PC-9 (cell line): Measurements from ENCODE around the gene ZNF354C. TPM values are rescaled to one million over a fixed set of nuclear protein-coding genes. Genes with fewer than 3 reads are reported as not detected.

Source experiments
- BruUV-seq: library from RNA; stranded (reverse); fragments of 400-500 nt; replicated peaks from 2 replicates; lab custom pipeline; 2021; lab: Mats Ljungman, UMichigan
- CTCF ChIA-PET: fragments of 300-600 bp; sonication (Branson Sonifier 250); formaldehyde crosslinking; loops from one replicate; lab custom pipeline; 2022; ENCODE audit warnings: antibody characterized with exemption; lab: Charles Lee
- POLR2A ChIA-PET: fragments of 300-600 bp; sonication (Branson Sonifier 250); formaldehyde crosslinking; loops from one replicate; lab custom pipeline; 2022; ENCODE audit warnings: antibody characterized with exemption; ENCODE audit not compliant: unreplicated experiment; lab: Charles Lee
- DNase-seq, 2 experiments: peaks; one replicate each; pipeline versions ENCODE4 v3.0.0 to v3.0.0-alpha.2; 2015 to 2022; ENCODE audit warnings: mixed read lengths in 1 of 2
- H2AFZ ChIP-seq: fragments of 200-600 bp; sonication (generic); 2 replicates; pipeline ENCODE4 v1.8.1; 2017; ENCODE audit warnings: antibody characterized with exemption
- H3F3A ChIP-seq: fragments of 200-600 bp; sonication (generic); 2 replicates; pipeline ENCODE4 v1.8.1; 2017; ENCODE audit warnings: antibody characterized with exemption, mild to moderate bottlenecking, low read depth; ENCODE audit not compliant: insufficient read depth
- H3K27ac ChIP-seq: fragments of 200-600 bp; sonication (generic); 2 replicates; pipeline ENCODE4 v1.6.1; 2016; ENCODE audit warnings: mixed run types
- H3K27me3 ChIP-seq: fragments of 200-600 bp; sonication (generic); 2 replicates; pipeline ENCODE4 v1.6.1; 2016; ENCODE audit warnings: low read depth, mixed run types; ENCODE audit not compliant: insufficient read depth
- H3K36me3 ChIP-seq: fragments of 200-600 bp; sonication (generic); 2 replicates; pipeline ENCODE4 v1.6.1; 2016; ENCODE audit warnings: low read depth, mixed run types
- H3K4me1 ChIP-seq: fragments of 200-600 bp; sonication (generic); replicated peaks from 2 replicates; pipeline ENCODE4 v1.6.1; 2016; ENCODE audit warnings: mixed run types; ENCODE audit not compliant: insufficient read depth
- H3K4me2 ChIP-seq: fragments of 200-600 bp; sonication (generic); 2 replicates; pipeline ENCODE4 v1.6.1; 2017; ENCODE audit warnings: mixed run types
- H3K4me3 ChIP-seq: fragments of 200-600 bp; sonication (generic); 2 replicates; pipeline ENCODE4 v1.6.1; 2016; ENCODE audit warnings: mixed run types
- H3K79me2 ChIP-seq: fragments of 200-600 bp; sonication (generic); 2 replicates; pipeline ENCODE4 v1.6.1; 2017; ENCODE audit warnings: low read depth, mixed run types
- H3K9me2 ChIP-seq: fragments of 200-600 bp; sonication (generic); 2 replicates; pipeline ENCODE4 v1.8.1; 2017; ENCODE audit warnings: mild to moderate bottlenecking; ENCODE audit not compliant: insufficient read depth
- H3K9me3 ChIP-seq: fragments of 200-600 bp; sonication (generic); 2 replicates; pipeline ENCODE4 v1.8.1; 2016; ENCODE audit warnings: low read depth; ENCODE audit not compliant: insufficient read depth
- H4K20me1 ChIP-seq: fragments of 200-600 bp; sonication (generic); 2 replicates; pipeline ENCODE4 v1.8.1; 2017; ENCODE audit not compliant: insufficient read depth
- EZH2 ChIP-seq: fragments of 200-600 bp; sonication (generic); IDR thresholded peaks from 2 replicates; pipeline ENCODE4 v1.8.0; 2017; ENCODE audit warnings: antibody characterized with exemption, low read depth
- intact Hi-C: fragments of 100-400 bp; cut with micrococcal nuclease; formaldehyde crosslinking; loops from one replicate; pipeline ENCODE4 v1.10.0; 2022; ENCODE audit not compliant: unreplicated experiment
- total RNA-seq: library from RNA; stranded (reverse); gene quantifications from 2 replicates; pipeline ENCODE4 v1.2.3, GENCODE V29; 2021
- TF ChIP-seq, protein P1 (sequence below): fragments of 200-600 bp; sonication (generic); conservative IDR thresholded peaks from 2 replicates; pipeline ENCODE4 v1.6.1; 2017; ENCODE audit warnings: mixed run types, antibody characterized with exemption, mild to moderate bottlenecking, moderate library complexity

ZNF354C gene
- total RNA-seq, 1 experiment from 2014 or later: 2.5 TPM

DNA sequence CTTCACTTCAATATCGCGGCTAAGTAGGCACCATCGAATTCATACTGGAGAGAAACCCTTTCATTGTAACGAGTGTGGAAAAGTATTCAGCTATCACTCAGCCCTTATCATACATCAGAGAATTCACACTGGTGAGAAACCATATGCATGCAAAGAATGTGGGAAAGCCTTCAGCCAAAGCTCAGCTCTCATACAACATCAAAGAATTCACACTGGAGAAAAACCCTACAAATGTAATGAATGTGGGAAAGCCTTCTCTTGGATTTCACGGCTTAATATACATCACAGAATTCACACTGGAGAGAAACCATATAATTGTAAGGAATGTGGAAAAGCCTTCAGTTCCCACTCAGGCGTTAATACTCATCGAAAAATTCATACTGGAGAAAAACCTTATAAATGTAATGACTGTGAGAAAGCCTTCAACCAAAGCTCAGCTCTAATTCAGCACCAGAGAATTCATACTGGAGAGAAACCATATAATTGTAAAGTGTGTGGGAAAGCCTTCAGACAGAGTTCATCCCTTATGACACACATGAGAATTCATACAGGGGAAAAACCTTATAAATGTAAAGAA is 27.1 kb upstream of the ZNF354C start:
- Histone ChIP-seq H3K4me1 (no peaks in the 10 kb centered on the region), H2AFZ (no peak overlapping the region), H3F3A (no peaks in the 10 kb centered on the region), H3K79me2 (no peaks in the 10 kb centered on the region), H3K4me3 (no peak overlapping the region), H3K9me3 (peaks cover 42% of the 10 kb centered on the region), H3K4me2 (no peak overlapping the region), H4K20me1 (no peaks in the 10 kb centered on the region), H3K27me3 (0 out of 2 replicates have a peak, but pooled peaks cover 6% of the 10 kb centered on the region), H3K9me2 (no peaks in the 10 kb centered on the region), H3K27ac (no peak overlapping the region), H3K36me3 (no peaks in the 10 kb centered on the region)
- CTCF ChIA-PET: no interaction called here
- intact Hi-C loops: no loop called here
- no peak for DNase-seq
- TF ChIP-seq, protein P1, sequence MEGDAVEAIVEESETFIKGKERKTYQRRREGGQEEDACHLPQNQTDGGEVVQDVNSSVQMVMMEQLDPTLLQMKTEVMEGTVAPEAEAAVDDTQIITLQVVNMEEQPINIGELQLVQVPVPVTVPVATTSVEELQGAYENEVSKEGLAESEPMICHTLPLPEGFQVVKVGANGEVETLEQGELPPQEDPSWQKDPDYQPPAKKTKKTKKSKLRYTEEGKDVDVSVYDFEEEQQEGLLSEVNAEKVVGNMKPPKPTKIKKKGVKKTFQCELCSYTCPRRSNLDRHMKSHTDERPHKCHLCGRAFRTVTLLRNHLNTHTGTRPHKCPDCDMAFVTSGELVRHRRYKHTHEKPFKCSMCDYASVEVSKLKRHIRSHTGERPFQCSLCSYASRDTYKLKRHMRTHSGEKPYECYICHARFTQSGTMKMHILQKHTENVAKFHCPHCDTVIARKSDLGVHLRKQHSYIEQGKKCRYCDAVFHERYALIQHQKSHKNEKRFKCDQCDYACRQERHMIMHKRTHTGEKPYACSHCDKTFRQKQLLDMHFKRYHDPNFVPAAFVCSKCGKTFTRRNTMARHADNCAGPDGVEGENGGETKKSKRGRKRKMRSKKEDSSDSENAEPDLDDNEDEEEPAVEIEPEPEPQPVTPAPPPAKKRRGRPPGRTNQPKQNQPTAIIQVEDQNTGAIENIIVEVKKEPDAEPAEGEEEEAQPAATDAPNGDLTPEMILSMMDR: no peak
- no peak for TF ChIP-seq EZH2
- POLR2A ChIA-PET: no interaction called here
- no TSS peak for BruUV-seq

GRCh38 chr5:179044765-179045164 is 15.4 kb upstream of the ZNF354C start:
- TF ChIP-seq, protein P1: no peak
- no peak for TF ChIP-seq EZH2
- H3K4me2 ChIP-seq: no peak overlapping the region
- no TSS peak for BruUV-seq
- CTCF ChIA-PET: no interaction called here
- POLR2A ChIA-PET: no interaction called here
- no peaks in the 10 kb centered on the region for H3K4me1 ChIP-seq
- no peak overlapping the region for H3K27ac ChIP-seq
- peaks cover 10% of the 10 kb centered on the region for H3K27me3 ChIP-seq
- H3K9me2 ChIP-seq: no peaks in the 10 kb centered on the region
- H3K4me3 ChIP-seq: no peak overlapping the region
- DNase-seq: no peak
- peaks cover 7% of the 10 kb centered on the region for H3K9me3 ChIP-seq
- H3F3A ChIP-seq: no peaks in the 10 kb centered on the region
- H3K79me2 ChIP-seq: no peaks in the 10 kb centered on the region
- intact Hi-C loops: no loop called here
- no peak overlapping the region for H2AFZ ChIP-seq
- no peaks in the 10 kb centered on the region for H3K36me3 ChIP-seq
- no peaks in the 10 kb centered on the region for H4K20me1 ChIP-seq

DNA sequence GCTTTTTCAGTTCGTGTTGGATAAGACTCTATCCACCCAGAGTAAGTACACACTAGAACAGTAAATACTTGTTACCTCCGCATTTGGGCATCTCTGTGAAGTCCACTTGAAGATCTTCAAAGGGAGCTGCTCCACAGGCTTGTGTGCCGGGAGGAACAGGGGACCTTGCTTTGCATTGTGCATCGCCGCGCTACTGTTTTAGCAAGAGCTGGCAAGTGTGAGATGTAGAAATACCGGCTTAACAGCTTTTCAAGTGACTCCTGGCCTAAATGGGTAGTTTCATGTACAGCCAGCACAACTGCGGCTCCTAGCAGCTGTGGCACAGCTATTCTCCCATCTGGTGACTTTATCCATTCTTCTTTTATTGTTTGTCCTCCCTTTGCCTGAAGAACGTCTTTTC is 8.4 kb upstream of the ZNF354C start:
- Histone ChIP-seq H4K20me1 (no peaks in the 10 kb centered on the region), H3K36me3 (no peaks in the 10 kb centered on the region), H3K27me3 (peaks cover 8% of the 10 kb centered on the region; the same call in 1 of the 2 replicates), H3K27ac (no peak overlapping the region), H3F3A (no peaks in the 10 kb centered on the region), H3K9me2 (no peaks in the 10 kb centered on the region), H3K79me2 (no peaks in the 10 kb centered on the region), H2AFZ (no peak overlapping the region), H3K4me3 (no peak overlapping the region), H3K4me2 (no peak overlapping the region), H3K9me3 (peaks cover 14% of the 10 kb centered on the region), H3K4me1 (peaks cover 18% of the 10 kb centered on the region)
- ChIA-PET POLR2A (no interaction called here), CTCF (no interaction called here)
- TF ChIP-seq EZH2: no peak
- TF ChIP-seq, protein P1: no peak
- peak in 1 of 2 experiments; percentile 56 for DNase-seq
- no TSS peak for BruUV-seq
- intact Hi-C loops: no loop called here
